Measurements from ENCODE around the gene ZNF385D. TPM values are rescaled to one million over a fixed set of nuclear protein-coding genes. Genes with fewer than 3 reads are reported as not detected.

The ZNF385D gene
- total RNA-seq, 1 experiment from 2014 or later = 13.0 TPM

DNA sequence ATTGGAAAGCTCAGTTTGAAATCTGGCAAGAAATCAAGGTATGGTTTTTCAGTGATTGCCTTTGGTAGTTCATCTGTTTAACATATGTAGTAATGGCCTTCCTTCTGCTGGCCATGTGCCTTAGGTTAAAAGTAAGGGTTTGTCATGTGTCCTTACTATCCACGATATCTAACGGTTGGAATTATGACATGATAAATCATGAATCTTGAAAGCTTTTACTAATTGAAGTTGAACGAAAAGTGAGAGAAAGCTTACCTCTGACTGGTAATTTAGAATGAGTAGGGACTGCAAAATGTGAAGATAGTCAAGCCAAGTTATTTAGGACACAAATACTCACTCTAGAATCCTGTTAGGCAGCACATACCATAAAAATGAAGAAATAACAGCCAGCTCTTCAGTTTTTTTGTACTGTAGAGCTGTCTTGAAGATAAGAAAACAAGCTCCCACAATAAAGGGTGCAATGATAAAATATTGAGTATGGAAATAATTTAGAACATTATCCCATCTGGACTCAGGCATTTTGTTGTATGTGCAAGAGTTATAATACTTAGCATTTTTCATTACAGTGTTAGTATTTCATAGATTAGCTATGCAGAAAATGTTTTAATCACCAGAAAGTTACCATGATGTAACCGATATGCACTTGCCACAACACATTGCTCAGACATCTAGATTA, 303.4 kb downstream of the ZNF385D start:
- no peak for ATAC-seq
- no peak overlapping the region for H3K27ac ChIP-seq (ENCODE audit: low read length)
- POLR2A ChIA-PET = no interaction called here

DNA sequence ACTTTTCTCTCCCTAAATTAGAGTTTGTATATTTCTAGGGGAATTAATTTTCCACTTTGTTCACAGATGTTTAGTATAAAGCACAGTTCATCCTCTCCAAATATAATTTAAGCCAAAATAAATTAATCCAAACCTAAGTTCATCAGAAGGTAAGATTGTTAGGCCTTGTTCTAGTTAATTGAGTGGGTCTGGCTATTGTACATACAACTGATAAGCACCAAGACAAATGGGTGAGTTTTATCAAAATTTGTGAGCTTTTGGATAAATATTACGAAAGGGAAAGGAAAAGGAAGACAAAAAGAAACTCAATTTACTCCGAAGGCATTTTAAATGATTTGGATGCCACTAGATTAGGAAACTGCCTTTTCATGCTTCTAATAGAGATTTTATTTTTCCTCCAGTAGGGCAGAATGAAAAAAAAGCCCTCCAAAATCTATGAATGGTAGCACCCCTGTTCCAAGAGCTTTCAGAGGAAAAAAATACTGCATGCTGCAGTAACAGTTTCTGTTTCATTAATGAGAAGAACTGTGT, 304.0 kb downstream of the ZNF385D start:
- no TSS peak for BruUV-seq (replicated peaks)
- CTCF ChIA-PET = no interaction called here
- intact Hi-C loops (cut with micrococcal nuclease; ENCODE audit: unreplicated experiment) = no loop called here
- POLR2A ChIA-PET = no interaction called here
- H3K4me1 ChIP-seq (ENCODE audit: control insufficient read depth, insufficient read depth, low read length) = no peaks in the 10 kb centered on the region
- no peaks in the 10 kb centered on the region for H3K36me3 ChIP-seq (ENCODE audit: control insufficient read depth, insufficient read depth, low read length)
- in situ Hi-C loops (cut with HindIII; ENCODE audit: low pct_unique_long_range_greater_than_20kb, low sequenced_read_pairs) = no loop called here
- H3K4me3 ChIP-seq (ENCODE audit: low read depth in 2 of 2, low read length in 2 of 2) = no peak overlapping the region
- H3K9me3 ChIP-seq (ENCODE audit: control insufficient read depth, insufficient read depth, low read depth, low read length) = no peaks in the 10 kb centered on the region
- ATAC-seq (no peak), DNase-seq (ENCODE audit: low read depth, low spot score) (no peak)
- TF ChIP-seq, protein P1, sequence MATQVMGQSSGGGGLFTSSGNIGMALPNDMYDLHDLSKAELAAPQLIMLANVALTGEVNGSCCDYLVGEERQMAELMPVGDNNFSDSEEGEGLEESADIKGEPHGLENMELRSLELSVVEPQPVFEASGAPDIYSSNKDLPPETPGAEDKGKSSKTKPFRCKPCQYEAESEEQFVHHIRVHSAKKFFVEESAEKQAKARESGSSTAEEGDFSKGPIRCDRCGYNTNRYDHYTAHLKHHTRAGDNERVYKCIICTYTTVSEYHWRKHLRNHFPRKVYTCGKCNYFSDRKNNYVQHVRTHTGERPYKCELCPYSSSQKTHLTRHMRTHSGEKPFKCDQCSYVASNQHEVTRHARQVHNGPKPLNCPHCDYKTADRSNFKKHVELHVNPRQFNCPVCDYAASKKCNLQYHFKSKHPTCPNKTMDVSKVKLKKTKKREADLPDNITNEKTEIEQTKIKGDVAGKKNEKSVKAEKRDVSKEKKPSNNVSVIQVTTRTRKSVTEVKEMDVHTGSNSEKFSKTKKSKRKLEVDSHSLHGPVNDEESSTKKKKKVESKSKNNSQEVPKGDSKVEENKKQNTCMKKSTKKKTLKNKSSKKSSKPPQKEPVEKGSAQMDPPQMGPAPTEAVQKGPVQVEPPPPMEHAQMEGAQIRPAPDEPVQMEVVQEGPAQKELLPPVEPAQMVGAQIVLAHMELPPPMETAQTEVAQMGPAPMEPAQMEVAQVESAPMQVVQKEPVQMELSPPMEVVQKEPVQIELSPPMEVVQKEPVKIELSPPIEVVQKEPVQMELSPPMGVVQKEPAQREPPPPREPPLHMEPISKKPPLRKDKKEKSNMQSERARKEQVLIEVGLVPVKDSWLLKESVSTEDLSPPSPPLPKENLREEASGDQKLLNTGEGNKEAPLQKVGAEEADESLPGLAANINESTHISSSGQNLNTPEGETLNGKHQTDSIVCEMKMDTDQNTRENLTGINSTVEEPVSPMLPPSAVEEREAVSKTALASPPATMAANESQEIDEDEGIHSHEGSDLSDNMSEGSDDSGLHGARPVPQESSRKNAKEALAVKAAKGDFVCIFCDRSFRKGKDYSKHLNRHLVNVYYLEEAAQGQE (IDR thresholded peaks at IDR 0.05; ENCODE audit: insufficient read depth in 1 of 2, low read depth in 2 of 2, low read length in 1 of 2) = no peak
- TF ChIP-seq POLR2AphosphoS5 (IDR thresholded peaks at IDR 0.05; ENCODE audit: low read depth, low read length) = no peak
- TF ChIP-seq, protein P2, sequence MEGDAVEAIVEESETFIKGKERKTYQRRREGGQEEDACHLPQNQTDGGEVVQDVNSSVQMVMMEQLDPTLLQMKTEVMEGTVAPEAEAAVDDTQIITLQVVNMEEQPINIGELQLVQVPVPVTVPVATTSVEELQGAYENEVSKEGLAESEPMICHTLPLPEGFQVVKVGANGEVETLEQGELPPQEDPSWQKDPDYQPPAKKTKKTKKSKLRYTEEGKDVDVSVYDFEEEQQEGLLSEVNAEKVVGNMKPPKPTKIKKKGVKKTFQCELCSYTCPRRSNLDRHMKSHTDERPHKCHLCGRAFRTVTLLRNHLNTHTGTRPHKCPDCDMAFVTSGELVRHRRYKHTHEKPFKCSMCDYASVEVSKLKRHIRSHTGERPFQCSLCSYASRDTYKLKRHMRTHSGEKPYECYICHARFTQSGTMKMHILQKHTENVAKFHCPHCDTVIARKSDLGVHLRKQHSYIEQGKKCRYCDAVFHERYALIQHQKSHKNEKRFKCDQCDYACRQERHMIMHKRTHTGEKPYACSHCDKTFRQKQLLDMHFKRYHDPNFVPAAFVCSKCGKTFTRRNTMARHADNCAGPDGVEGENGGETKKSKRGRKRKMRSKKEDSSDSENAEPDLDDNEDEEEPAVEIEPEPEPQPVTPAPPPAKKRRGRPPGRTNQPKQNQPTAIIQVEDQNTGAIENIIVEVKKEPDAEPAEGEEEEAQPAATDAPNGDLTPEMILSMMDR (IDR thresholded peaks at IDR 0.05) = no peak
- TF ChIP-seq TCF7L2 (IDR thresholded peaks at IDR 0.05; ENCODE audit: low read depth, low read length) = no peak
- no peak for TF ChIP-seq SIN3A (IDR thresholded peaks at IDR 0.05; ENCODE audit: borderline replicate concordance, insufficient read depth, low read depth, low read length)
- no peak overlapping the region for H3K27ac ChIP-seq (ENCODE audit: low read length)
- no peaks in the 10 kb centered on the region for H3K27me3 ChIP-seq (ENCODE audit: control insufficient read depth, insufficient read depth, low read length)

More for the DNA sequence above, 303.4 kb downstream of the ZNF385D start:
- TF ChIP-seq SIN3A (IDR thresholded peaks at IDR 0.05; ENCODE audit: borderline replicate concordance, insufficient read depth, low read depth, low read length) = no peak
- TF ChIP-seq, protein P2 (IDR thresholded peaks at IDR 0.05) = no peak
- H3K9me3 ChIP-seq (ENCODE audit: control insufficient read depth, insufficient read depth, low read depth, low read length) = no peaks in the 10 kb centered on the region
- no peaks in the 10 kb centered on the region for H3K27me3 ChIP-seq (ENCODE audit: control insufficient read depth, insufficient read depth, low read length)
- in situ Hi-C loops (cut with HindIII; ENCODE audit: low pct_unique_long_range_greater_than_20kb, low sequenced_read_pairs) = no loop called here
- CTCF ChIA-PET = no interaction called here
- no peak for DNase-seq (ENCODE audit: low read depth, low spot score)
- intact Hi-C loops (cut with micrococcal nuclease; ENCODE audit: unreplicated experiment) = no loop called here
- no peaks in the 10 kb centered on the region for H3K4me1 ChIP-seq (ENCODE audit: control insufficient read depth, insufficient read depth, low read length)
- H3K4me3 ChIP-seq (ENCODE audit: low read depth in 2 of 2, low read length in 2 of 2) = no peak overlapping the region
- no peaks in the 10 kb centered on the region for H3K36me3 ChIP-seq (ENCODE audit: control insufficient read depth, insufficient read depth, low read length)
- no TSS peak for BruUV-seq (replicated peaks)
